GM06990 (cell line): Measurements from ENCODE around the gene ARHGAP31.

Experiments
- DNase-seq: peaks from one replicate; pipeline ENCODE4 v3.0.0-alpha.2; 2011; ENCODE audit not compliant: insufficient read length; ENCODE audit errors: extremely low read depth
- H3K27me3 ChIP-seq: replicated peaks from 2 replicates; pipeline ENCODE4 v1.6.0; 2011; ENCODE audit warnings: low read length; ENCODE audit not compliant: control insufficient read depth, insufficient read depth
- H3K36me3 ChIP-seq: 2 replicates; pipeline ENCODE4 v1.5.1; 2011; ENCODE audit warnings: low read length; ENCODE audit not compliant: control insufficient read depth, insufficient read depth
- H3K4me3 ChIP-seq: replicated peaks from 2 replicates; pipeline ENCODE4 v1.5.1; 2011; ENCODE audit warnings: low read depth, mild to moderate bottlenecking, control low read depth, low read length
- TF ChIP-seq, protein P1 (sequence below): IDR thresholded peaks from 2 replicates; pipeline ENCODE4 v1.5.1; 2011; ENCODE audit warnings: low read length, control low read depth, mild to moderate bottlenecking, inconsistent platforms; ENCODE audit not compliant: insufficient read depth, poor library complexity, severe bottlenecking

The ARHGAP31 gene

DNA sequence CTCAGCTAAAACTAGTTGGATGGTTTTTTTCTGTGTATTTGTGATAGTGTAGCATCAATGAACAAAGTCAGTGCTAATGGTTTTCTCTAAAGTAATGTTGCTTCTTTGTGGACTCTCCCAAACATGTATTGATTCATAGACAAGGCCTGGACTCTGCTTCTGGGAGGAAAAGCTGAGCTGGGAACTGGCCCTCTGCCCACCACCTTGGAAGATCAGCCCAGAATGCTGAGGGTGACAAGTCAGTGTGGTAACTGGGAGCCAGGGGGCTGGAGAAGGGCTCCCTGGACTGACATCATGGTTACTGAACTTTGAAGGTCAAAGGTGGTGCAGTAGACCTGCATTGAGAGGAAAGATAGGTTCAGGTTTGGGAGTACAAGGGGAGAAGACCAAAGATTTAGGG lies 3.0 kb downstream of the ARHGAP31 start:
- Histone ChIP-seq H3K4me3 (no peak overlapping the region), H3K27me3 (no peaks in the 10 kb centered on the region), H3K36me3 (peaks cover 3% of the 10 kb centered on the region; the same call in 1 of the 2 replicates)
- DNase-seq: no peak
- TF ChIP-seq, protein P1, sequence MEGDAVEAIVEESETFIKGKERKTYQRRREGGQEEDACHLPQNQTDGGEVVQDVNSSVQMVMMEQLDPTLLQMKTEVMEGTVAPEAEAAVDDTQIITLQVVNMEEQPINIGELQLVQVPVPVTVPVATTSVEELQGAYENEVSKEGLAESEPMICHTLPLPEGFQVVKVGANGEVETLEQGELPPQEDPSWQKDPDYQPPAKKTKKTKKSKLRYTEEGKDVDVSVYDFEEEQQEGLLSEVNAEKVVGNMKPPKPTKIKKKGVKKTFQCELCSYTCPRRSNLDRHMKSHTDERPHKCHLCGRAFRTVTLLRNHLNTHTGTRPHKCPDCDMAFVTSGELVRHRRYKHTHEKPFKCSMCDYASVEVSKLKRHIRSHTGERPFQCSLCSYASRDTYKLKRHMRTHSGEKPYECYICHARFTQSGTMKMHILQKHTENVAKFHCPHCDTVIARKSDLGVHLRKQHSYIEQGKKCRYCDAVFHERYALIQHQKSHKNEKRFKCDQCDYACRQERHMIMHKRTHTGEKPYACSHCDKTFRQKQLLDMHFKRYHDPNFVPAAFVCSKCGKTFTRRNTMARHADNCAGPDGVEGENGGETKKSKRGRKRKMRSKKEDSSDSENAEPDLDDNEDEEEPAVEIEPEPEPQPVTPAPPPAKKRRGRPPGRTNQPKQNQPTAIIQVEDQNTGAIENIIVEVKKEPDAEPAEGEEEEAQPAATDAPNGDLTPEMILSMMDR: no peak

DNA sequence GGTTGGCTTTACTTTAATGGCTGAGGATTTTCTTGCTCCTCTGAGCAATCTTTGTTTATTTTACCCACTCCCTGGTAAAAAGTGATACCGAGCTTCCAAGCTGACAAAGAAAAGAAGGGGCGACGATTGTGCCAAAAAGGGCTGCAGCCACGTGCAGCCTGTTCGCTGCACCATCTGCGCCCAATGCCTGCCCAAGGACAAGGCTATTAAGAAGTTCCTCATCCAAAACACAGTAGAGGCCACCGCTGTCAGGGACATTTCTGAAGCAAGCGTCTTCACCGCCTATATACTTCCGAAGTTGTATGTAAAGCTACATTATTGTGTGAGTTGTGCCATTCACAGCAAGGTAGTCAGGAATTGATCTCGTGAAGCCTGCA lies 4.4 kb downstream of the ARHGAP31 start:
- H3K4me3 ChIP-seq: no peak overlapping the region
- H3K36me3 ChIP-seq: peaks cover 3% of the 10 kb centered on the region; the same call in 1 of the 2 replicates
- H3K27me3 ChIP-seq: no peaks in the 10 kb centered on the region
- TF ChIP-seq, protein P1: no peak
- DNase-seq: no peak

DNA sequence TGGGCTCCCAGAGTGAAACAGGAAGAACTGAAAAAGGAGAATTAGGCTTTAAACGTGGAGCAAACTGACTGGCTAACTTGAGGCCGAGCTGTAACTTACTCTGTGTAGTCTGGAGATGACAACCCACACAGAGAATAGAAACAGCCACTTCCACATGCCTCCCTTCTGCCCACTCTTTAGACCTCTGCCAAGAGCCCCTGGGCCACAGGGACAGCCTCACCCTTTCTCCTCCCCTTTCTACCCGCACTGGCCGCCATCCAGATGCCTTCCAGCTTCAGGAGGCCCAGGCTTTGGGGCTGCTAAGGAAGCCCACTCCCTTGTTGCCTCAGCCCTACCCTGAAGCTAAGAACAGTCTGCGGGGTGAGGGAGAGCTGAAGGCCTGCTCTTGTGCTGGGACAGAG lies 6.8 kb downstream of the ARHGAP31 start:
- H3K4me3 ChIP-seq: no peak overlapping the region
- no peak for DNase-seq
- TF ChIP-seq, protein P1: no peak
- no peaks in the 10 kb centered on the region for H3K27me3 ChIP-seq
- H3K36me3 ChIP-seq: peaks cover 3% of the 10 kb centered on the region; the same call in 1 of the 2 replicates

DNA sequence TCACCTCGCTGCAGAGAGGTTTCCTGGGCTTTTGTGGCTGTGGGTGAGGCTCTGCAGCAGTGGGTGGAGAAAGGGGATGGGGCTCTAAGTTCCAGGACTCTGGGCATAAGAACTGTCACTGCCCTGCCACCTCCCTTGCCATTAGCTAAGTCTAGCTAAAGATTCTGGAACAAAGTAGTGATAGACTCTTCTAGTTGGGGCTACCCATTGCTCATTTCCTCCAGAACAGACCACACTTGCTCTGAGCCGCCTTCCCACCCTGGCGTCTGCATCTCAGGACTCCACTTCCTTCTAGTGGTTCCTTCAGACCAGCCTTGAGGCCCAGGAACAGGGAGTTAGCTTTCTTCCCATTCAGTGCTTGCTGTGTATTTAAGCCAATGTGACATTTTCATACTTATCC lies 7.5 kb downstream of the ARHGAP31 start:
- H3K4me3 ChIP-seq: no peak overlapping the region
- H3K36me3 ChIP-seq: peaks cover 3% of the 10 kb centered on the region; the same call in 1 of the 2 replicates
- no peaks in the 10 kb centered on the region for H3K27me3 ChIP-seq
- TF ChIP-seq, protein P1: no peak
- no peak for DNase-seq

DNA sequence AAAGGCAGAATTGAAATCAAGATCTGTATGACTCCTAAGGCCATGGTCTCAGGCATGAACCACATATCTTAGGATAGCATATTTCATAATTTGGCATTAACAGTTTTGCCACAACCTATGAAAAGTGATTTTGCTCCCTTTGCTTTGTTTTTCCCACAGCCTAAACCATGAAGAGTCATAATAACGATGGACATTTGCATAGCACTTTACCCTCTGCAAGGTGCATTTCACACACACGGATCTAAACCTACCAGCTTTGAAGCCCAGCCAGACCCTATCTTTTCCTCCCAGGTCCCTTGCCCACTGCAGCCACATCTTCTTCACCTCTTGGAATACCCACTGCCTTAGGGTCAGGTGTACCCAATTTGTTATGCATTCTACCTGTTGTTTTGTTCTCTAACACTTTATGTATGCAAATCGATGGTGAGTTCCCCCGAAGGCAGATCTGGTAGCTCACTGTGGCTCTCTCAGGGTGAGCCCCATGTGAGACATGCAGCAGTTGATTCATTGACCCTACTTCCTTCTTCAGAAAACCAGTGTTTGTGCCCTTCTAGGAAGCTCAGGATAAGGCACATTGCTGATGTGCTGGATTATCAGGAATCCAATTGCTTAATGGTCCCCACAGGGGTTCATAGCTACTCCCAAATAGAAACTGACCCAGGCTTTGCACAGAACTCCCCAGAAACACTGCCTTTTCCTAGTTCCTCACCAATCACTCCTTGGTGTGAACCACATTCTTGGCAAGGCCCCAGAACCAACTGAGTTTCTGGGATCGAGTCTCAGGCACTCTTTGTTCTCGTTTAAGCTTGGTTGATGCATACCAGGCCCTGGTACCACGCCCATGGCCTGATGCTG lies 8.7 kb downstream of the ARHGAP31 start:
- TF ChIP-seq, protein P1: no peak
- no peaks in the 10 kb centered on the region for H3K27me3 ChIP-seq
- DNase-seq: no peak
- H3K4me3 ChIP-seq: no peak overlapping the region
- no peaks in the 10 kb centered on the region; the same call in 1 of the 2 replicates for H3K36me3 ChIP-seq
